Stromal cell of bone marrow (primary cell): ENCODE measurements around the gene GGT6.

ENCODE experiments used
- DNase-seq: peaks from one replicate; pipeline ENCODE4 v3.0.0-alpha.2; 2012; ENCODE audit warnings: low read depth

Gene GGT6

DNA sequence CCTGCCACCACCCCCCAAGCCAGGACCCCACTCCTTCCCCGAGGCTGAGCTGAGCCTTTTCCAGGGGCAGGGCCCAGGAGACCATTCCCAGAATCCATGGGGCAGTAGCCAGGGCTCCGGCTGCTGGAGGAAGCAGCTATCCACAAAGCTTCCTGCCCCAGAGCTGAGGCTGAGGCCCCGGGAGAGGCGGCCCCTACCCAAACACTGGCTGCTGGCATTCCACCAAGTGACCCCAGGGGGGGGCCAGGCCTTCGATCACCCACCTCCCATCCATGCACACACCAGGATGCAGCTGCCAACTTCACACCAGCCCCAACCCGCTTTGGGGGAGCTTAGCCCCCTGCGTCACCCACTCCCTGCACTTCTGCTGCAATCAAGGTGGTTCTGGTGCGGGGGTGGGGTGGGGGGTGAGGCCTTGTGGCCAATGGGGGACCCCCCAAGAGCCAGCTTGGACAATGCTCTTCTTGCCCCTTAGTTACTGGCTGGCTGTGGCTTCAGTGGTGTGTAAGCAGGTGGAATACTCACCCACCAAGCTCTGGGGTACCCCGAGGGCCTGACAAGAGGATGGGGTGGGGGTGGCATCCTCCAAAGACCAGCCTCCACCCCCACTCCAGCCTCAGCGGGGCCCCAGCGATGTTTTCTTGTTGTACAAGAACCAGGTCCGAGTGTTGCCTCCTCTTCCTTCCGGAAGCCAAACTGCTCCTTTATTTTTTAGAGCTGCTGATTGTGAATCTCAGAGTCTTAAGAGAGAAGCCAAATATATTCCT lies 22.0 kb downstream of the GGT6 start:
- DNase-seq, result no peak

DNA sequence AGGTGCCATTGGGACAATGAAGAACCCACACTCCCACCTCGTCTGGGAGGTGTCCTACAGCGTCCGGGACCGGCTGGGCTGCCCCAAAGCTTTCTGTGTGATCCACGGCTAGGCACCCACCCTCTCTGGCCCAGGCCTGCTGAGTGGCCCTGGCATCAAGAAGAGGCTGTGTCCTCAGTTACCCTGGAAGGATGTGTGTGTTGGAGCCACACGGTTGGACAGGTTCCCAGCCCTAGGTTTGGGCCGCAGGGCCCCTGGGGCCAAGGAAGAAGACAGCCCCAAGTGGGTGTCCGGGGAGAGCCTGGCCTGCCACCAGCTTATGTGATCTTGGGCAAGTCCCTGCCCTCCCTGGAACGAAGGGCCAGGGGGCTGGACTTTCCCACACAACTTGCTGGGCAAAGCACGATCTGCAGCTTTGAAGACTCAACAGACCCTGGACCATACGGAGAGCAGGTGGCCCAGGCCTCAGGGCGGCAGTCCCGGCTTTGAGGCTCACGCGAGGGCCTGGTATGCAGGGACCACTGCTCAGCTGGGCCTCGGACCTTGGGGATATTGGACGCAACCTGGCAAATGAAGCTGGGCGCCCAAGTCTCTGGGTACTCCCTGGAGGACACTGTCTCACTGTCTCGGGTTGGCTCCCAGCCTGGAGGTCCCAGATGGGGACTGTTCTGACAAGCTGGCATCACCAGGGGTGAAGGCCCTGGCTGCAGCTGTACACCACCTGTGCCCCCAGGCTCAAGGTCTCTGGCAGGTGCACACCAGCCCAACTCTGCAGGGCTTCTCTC lies 22.7 kb downstream of the GGT6 start:
- no peak for DNase-seq

DNA sequence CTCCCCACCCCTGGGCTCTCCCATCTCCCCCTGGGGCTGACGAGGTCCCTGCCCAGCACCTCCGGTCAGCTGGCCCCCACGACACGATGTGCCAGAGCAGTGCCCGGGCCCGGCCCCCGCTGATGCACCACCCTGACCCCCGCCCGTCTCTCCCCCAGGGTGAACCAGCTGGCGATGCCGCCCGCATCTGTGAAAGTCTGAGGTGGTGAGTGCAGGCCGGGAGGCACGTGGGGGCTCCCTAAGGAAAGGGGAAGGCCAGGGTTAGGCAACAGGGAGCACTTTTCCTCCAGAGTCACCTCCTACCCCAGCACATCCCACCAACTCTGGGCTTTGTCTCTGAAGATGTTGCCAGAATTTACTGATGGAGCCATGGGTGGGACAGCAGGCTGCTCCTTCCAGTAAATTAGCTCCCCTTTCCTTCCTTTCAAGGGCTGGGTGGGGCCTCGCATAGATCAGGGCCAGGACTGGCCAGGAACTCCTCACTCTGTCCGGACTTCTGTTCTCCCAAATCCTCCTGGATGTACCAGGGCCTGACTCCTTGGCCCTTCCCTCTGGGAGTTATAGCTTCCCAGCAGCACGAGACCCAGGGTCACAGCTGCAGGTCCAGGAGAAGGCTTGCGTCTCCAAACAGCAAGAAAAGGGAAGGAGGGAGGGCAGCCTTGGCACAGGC lies 23.5 kb downstream of the GGT6 start:
- no peak for DNase-seq

DNA sequence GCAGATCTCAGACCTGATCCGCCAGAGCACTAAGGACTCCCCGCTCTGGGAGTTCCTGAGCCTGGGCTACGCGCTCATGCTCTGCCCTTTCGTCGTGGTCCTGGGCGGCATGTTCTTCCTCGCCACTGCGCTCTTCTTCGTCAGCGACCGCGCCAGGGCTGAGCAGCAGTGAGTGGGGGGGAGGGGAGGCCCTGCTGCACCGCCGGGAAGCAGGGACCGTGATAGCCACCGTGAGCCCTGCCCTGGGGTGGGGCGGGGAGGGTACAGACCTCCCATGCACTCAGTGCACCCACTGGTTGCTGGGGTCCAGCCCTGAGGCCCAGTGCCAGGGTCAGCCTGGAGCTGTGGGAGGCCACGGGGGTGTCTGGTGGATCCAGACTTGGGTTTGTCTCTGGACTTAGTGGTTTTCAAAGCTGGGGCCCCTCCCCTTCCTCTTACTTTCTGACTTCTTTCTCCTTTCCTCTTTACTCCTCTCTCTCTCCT lies 24.1 kb downstream of the GGT6 start:
- DNase-seq, result no peak

DNA sequence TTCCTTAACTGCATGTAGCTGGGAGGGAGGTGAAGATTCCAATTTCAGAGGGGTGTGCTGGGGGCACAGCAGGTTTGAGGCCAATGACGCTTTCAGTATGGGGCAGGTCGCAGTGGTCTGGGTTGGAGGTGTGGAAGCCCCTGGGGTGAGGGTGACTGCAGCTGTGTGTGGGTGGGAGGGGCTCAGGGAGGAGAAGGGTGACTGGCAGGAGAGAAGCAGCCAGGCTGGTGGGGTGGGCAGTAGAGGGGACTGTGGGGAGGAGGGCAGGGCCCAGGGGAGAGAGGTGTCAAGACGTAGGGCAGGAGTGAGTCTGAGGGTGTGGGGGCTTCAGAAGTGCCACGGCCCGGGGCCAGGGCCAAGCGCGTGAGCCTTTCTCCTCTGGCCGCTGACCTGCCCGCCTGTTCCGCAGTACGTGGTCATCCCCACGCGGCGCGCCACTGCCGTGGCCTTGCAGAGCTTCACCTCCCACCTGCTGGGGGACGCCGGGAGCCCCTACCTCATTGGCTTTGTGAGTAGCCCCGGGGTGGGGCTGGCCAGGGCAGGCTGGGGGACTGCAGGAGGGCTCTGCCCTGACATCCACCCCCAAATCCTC lies 24.6 kb downstream of the GGT6 start:
- DNase-seq, result no peak

DNA sequence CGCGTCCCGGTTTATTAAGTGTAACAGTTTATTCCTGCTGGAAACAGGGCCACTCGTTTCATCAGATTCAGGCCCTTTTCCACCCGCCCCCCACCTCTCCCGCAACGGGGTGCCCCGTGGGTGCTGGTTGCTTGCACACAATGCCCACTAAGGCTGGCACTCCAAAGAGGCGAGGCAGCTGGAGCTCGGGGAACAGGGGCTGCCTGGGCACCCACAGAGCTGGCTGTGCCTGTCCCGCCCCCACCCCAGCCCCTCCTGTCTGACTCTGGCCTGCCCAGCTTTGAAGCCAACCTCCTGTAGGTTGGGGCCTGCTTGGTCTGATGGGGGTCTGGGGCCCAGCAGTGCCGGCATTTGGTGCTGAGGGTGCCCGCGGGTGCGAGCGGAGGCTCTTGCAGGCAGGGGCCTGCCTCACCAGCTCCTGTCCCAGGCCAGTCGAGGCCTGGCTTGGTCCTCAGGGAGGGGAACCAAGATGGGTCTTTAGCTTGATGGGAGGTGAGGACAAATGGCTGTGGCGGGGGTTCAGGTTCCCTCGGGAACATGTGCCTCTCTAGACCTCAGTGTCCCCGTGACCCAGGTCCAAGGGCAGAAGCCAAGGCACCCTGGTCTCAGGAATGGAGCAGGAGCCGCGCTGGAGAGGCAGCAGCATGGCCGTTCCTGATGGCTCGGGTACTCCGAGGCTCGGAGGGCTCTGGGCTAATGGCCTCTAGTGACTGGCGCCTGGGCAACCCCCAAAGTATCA lies 25.3 kb downstream of the GGT6 start:
- DNase-seq, result no peak

DNA sequence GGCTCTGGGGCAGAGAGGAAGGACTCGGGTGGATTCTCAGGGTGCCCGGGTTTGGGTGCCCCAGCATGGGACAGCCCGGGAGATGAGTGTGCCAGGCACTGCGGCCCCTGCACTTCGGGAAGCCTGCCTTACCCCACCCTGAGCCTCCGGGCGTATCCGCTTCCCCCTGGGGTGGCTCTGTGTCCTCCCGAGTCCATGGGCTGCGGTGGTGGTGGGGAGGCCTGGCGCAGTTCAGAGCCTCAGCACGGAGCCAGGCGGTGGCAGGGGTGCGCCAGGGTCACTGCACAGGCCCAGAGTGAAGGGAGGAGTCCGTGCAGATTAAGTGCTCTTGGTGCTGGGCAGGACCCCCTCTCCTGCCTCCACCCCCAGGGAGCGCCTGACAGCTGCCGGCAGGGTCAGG lies 25.9 kb downstream of the GGT6 start:
- DNase-seq, result no peak

DNA sequence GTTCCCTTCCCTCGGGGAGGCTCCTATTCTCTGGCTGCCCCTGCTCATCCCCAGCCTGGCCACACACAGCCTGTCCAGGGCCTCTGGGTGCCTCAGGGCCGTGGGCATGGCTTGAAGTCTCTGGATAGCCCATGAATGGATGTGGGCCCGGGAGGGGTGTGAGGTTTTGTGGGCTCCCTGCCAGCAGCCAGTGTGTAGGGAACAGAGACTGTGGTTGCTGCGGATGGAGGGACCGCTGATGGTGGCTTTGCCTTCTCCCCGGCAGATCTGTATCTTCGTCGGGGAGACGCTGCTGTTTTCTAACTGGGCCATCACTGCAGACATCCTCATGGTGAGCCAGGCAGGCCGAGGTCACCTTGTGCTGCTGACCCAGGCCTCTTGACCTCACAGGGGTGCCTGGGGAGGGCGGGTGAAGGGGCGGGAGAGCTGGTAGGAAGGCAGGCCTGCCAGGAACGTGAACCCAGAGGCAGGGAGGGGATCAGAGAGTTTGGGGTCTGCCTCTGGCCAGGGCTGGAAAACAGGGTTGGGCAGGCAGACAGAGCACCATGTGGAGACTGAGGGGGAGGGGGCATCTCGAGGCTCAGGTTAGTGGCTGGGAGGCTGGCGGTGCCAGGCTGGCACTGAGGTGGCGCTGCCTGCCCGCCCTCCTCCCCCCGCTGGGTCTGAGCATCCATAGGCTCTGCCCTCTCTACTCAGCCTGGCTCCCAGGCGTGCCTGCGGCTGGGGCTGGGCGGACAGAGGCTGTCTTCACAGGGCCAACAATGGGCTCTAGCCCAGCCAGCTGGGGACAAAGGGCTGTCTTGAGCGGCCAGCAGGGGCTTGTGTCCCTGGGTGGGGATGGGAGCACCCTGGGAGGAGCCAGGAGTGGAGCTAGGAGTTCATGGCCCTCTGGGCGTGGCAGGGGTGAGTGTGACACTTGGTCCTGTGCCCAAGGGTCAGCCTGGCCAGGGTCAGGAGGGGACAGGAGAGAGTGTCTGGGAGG lies 26.6 kb downstream of the GGT6 start:
- no peak for DNase-seq

DNA sequence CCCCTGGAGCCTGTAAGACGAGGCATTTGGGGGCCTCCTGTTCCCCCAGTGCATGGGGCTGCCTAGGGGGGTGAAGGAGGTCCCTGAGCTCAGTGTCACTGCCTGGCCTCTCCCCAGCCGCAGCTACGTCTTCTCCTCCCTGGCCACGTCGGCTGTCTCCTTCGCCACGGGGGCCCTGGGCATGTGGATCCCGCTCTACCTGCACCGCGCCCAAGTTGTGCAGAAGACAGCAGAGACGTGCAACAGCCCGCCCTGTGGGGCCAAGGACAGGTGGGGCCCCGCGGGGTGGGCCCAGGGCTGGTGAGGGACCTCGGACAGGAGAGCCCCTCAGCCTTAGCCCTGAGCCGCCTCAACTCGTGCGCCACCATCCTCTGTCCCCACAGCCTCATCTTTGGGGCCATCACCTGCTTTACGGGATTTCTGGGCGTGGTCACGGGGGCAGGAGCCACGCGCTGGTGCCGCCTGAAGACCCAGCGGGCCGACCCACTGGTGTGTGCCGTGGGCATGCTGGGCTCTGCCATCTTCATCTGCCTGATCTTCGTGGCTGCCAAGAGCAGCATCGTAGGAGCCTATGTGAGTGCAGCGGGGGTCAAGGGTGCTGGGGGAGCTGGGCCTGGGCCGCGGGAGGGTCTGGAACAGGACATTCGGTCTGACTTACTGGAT lies 27.4 kb downstream of the GGT6 start:
- no peak for DNase-seq

DNA sequence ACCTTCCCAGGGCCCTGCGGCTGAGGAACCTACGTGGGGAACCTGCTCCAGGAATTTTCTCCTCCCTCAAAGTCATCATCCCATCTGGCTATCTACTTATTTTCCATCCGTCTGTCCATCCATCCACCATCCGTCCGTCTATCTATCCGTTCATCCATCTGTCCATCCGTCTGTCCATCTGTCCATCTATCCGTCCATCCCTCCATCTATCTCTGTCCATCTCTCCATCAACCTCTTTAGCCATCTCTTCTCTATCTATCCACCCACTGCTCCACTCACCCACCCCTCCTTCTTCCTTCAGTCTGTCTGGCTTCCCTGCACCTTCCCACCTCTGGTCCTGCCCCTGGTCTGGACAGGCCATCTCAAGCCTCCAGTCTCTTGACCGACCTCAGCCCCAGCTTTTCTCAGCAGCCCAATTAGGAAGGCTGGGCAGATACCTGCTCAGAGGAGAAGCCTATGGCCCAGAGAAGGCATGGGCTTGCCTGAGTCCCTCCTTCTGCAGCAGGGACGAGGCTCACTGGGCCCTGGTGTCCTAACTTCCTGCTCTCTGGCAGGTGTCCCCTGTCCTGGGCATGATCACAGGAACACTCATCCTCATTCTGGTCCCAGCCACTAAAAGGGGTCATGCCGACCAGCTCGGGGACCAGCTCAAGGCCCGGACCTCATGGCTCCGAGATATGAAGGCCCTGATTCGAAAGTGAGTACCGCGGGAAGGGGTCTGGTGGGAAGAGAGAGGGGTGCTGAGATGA lies 28.2 kb downstream of the GGT6 start:
- DNase-seq, result no peak

DNA sequence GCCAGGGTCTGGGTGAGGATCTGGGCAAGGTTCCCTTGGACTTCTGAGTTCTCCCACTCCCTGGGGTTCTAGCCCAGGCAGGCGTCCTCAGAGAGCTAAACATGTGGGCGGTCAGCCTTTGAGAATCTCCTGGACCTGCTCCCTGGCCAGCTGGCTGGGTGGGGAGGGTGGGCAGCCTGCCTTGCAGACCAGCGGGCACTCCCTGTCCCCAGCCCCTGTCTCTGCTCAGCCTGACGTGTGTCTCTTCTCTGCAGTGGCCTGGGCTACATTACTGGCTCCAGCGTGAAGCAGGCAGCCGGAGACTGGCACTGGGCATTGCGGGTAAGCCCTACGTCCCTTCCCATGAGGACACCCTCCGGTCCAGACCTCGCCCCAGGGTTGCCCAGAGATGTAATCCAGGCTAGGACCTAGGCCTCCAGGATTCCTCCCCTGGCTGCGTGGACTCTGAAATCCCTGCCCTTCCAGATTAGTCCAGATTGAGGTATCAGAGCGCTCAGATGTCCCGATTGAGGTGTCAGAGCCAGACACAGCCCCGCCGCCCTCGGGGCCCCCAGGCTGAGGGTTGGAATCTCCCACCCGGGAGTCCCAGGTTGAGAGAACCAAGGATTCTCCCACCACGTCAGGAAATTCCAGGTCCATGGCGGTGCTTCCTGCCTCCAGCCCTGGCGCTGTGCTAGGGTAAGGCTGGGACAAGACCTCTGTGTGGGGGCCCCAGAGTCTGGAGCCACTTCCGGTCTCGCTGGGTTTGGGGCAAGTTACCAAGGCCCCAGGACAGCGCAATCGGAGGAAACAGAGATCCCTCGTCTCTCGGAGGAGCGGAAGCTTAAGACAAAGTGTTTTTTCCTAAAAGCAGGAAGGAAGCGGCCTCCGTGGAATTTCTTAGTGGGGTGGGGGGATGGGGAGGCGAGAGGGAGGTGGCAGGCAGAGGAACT lies 29.3 kb downstream of the GGT6 start:
- DNase-seq, result no peak

DNA sequence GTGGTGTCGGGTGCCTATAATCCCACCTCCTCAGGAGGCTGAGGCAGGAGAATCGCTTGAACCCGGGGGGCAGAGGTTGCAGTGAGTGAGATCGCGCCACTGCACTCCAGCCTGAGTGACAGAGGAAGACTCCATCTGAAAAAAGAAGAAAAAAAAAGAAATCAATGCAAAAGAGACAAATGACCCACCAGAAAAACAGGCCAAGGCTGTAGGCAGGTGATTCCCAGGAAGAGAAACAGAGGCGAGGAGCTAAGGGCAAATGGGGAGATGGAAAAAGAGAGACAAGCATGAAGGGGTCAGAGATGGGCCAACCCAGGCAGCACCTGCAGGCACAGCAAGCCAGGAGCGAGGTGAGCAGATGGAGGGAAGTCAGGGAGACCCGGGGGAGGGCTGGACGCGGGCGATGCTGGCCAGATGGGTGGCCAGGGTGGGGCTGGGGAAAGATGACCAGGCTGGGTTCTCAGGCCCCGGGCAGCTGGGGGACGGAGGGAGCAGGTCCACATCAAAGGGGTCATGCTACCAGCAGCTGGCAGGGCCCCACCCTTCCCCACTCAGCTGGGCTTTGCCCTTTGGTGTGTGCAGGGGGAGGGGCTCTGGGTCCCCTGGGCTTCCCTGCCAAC lies 30.7 kb downstream of the GGT6 start:
- DNase-seq, result no peak

DNA sequence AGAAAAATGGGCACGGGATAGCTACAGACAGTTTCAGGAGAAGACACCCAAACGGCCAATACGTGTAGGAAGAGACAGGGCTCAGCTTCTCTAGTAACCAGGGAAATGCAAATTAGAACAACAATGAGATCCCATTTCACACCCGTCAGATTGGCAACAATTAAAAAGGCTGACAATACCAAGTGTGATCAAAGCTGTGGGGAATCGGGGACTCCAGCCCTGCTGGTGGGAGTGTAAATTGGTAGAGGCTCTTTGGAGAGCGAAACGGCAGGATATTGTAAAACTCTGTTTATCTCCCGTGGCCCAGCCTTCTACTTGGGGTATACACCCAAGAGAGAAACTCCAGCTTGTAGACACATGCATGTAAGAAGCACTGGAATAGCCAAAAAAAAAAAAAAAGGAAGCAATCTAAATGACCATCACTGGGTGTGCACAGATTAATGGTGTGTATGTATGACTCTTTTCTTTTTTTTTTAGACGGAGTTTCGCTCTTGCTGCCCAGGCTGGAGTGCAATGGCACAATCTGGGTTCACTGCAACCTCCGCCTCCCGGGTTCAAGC lies 32.7 kb downstream of the GGT6 start:
- DNase-seq, result no peak

DNA sequence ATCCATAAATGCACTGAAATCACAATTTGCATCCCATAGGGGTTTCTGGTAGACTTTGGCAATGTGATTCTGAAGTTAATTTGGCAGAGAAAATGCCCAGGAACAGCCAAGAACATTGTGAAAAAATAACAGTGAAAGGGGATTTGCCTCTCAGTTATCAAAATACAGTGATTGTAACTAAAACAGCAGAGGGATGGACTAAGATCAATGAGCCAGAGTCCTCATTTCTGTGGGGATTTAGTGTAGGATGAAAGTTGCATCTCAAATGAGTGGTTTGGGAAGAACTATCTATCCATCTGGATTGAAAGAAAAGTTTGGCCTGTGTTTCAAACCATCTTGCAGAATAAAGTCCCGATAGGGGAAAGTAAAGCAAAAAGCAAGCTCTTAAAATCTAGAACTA lies 33.2 kb downstream of the GGT6 start:
- DNase-seq, result no peak

DNA sequence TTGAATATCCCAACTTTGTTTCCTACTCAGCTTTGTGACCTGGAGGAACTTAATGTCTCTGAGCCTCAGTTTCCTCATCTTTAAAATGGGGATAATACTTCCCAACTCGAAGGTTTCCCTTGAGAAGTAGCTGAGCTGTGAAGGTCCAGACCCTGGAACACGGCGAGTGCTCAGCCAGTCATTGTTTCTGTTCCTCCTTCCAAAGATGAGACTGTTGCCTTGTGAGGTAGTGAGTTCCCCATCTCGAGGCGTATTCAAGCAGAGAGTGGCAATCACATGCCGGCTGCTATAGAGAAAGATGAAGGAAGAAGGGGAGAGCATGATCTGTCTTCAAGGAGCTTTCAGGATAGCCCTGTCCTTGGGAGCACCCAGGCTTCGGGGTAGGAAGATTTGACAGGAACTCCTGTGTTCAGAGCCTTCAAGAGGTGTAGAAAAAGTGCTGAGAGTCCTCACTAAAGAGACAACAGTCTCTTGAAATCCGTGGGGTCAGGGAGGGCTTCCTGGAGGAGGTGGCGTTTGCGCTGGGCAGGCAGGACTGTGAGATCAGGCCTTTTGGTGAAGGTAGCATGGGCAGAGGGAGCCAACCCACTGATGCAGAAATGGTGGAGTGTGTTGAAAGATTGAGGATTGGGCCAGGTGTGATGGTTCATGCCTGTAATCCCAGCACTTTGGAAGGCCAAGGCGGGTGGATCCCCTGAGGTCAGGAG lies 34.5 kb downstream of the GGT6 start:
- no peak for DNase-seq

DNA sequence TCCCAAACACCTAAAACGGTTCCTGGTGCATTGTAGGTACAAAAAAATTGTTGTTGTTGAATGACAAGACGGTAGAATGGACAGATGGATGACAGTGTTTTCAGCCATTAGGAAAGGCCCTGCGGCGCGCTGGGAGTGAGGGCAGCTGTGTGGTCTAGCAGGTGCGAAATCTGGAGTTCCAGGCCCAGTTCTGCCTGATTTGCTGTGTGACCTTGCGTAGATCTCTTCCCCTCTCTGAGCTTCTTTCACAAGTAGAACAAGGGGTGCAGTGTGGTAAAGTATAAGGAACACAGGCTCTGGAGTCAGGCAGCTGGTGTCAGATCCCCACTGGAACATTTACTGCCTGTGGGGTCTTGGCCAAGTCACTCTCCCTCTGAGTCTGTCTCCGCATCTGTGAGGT lies 36.4 kb downstream of the GGT6 start:
- no peak for DNase-seq

DNA sequence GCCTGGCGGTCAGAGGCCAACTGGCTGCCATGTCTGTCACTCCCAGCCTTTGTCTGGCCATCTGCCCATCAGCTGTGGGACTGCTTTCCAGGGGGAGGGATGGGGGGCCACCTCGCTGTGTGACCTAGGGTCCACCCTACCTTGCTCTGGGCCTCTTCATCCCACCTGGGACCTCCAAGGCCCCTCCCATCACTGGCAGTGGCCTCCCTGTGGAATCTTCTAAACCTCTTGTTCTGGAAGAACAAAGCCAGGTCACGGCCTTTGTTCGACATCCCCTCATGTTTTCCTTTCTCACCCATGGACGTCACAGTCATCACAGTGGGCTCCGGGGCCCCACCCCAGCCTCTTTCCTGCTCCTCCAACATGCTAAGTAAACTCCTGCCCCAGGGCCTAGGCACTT lies 37.7 kb downstream of the GGT6 start:
- no peak for DNase-seq
